ENCODE results near the gene LYAR.

GRCh38 chr4:4302416-4302815 lies 12.5 kb upstream of the LYAR start:
- TF ChIP-seq, protein P1, sequence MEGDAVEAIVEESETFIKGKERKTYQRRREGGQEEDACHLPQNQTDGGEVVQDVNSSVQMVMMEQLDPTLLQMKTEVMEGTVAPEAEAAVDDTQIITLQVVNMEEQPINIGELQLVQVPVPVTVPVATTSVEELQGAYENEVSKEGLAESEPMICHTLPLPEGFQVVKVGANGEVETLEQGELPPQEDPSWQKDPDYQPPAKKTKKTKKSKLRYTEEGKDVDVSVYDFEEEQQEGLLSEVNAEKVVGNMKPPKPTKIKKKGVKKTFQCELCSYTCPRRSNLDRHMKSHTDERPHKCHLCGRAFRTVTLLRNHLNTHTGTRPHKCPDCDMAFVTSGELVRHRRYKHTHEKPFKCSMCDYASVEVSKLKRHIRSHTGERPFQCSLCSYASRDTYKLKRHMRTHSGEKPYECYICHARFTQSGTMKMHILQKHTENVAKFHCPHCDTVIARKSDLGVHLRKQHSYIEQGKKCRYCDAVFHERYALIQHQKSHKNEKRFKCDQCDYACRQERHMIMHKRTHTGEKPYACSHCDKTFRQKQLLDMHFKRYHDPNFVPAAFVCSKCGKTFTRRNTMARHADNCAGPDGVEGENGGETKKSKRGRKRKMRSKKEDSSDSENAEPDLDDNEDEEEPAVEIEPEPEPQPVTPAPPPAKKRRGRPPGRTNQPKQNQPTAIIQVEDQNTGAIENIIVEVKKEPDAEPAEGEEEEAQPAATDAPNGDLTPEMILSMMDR (IDR thresholded peaks at IDR 0.05) = no peak
- TF ChIP-seq POLR2A (IDR thresholded peaks at IDR 0.05) (no peak), EP300 (IDR thresholded peaks at IDR 0.05) (no peak)

Measured in tibial nerve (tissue), 4 donors.